C4-2B (cell line): ENCODE measurements around the gene CAMK1.

Experiments
- CTCF ChIP-seq: fragments of 450-650 bp; conservative IDR thresholded peaks from 2 replicates; pipeline ENCODE4 v1.5.1; 2017; ENCODE audit warnings: mild to moderate bottlenecking
- ZFX ChIP-seq: fragments of 450-650 bp; IDR thresholded peaks from 2 replicates; pipeline ENCODE4 v1.6.1; 2017

- TF ChIP-seq CTCF (no peak), ZFX (no peak)
Observed at GRCh38 chr3:9761919-9762318, 7.8 kb downstream of the CAMK1 start.
